Measurements from ENCODE around the gene MS4A3. TPM values are rescaled to one million over a fixed set of nuclear protein-coding genes. Genes with fewer than 3 reads are reported as not detected.
"Not testable (repeated sequence)": the region's sequence is repeated elsewhere in the genome, so short reads cannot be mapped to it uniquely, and the experiment has no call there.

MS4A3 gene
- total RNA-seq, 4 donors from 2014 or later: not detected

- 81% methylated on average over 8 of the region's 8 CpGs for WGBS
- H3K27me3 ChIP-seq: no peaks in the 10 kb centered on the region
- no peak within 1 kb of the TSS for H3K4me3 ChIP-seq
- H3K27ac ChIP-seq (replicated peaks in 1 of 4): no peak within 1 kb of the TSS
- TF ChIP-seq CTCF (IDR thresholded peaks at IDR 0.05) (no peak), EP300 (IDR thresholded peaks at IDR 0.05) (no peak)
- H3K4me1 ChIP-seq: no peaks in the 10 kb centered on the region
- intact Hi-C loops (cut with DNase I): no loop called here
- no peaks in the 10 kb centered on the region for H3K36me3 ChIP-seq
- no peak for DNase-seq (ENCODE audit: extremely low spot score)
- H3K9me3 ChIP-seq: no peaks in the 10 kb centered on the region
These were observed 16.4 kb upstream of the MS4A3 start, which contains the start of gene OOSP2 for GRCh38 chr11:60040109-60040508. Gene OOSP2 (plus strand): TSS chr11:60040409. CDS start chr11:60040460, 51 bp downstream.

GRCh38 chr11:60050422-60050821 lies 6.0 kb upstream of the MS4A3 start:
- H3K4me1 ChIP-seq; DNase-seq (ENCODE audit: extremely low spot score); intact Hi-C loops (cut with DNase I); H3K9me3 ChIP-seq; H3K36me3 ChIP-seq; H3K27ac ChIP-seq (replicated peaks in 1 of 4); H3K27me3 ChIP-seq; H3K4me3 ChIP-seq: not testable (repeated sequence)

- intact Hi-C loops (cut with DNase I); H3K9me3 ChIP-seq; H3K4me1 ChIP-seq; DNase-seq (ENCODE audit: extremely low spot score); H3K4me3 ChIP-seq; H3K27me3 ChIP-seq; H3K36me3 ChIP-seq; H3K27ac ChIP-seq (replicated peaks in 1 of 4): not testable (repeated sequence)
- 67% methylated on average over 3 of the region's 3 CpGs for WGBS
These were observed 5.6 kb upstream of the MS4A3 start for GRCh38 chr11:60050839-60051238.

GRCh38 chr11:60059052-60059451 lies 2.6 kb downstream of the MS4A3 start:
- WGBS: 84% methylated on average over 3 of the region's 3 CpGs
- intact Hi-C loops (cut with DNase I): no loop called here
- Histone ChIP-seq H3K27ac (replicated peaks in 1 of 4) (no peak overlapping the region), H3K9me3 (no peaks in the 10 kb centered on the region), H3K27me3 (no peaks in the 10 kb centered on the region), H3K4me3 (no peak overlapping the region), H3K36me3 (no peaks in the 10 kb centered on the region), H3K4me1 (no peaks in the 10 kb centered on the region)
- TF ChIP-seq POLR2A (IDR thresholded peaks at IDR 0.05; ENCODE audit: low read depth) (no peak), CTCF (IDR thresholded peaks at IDR 0.05) (no peak), EP300 (IDR thresholded peaks at IDR 0.05) (no peak), POLR2AphosphoS5 (IDR thresholded peaks at IDR 0.05) (no peak)
- no peak for DNase-seq (ENCODE audit: extremely low spot score)

GRCh38 chr11:60059521-60060240 lies 3.2 kb downstream of the MS4A3 start:
- Histone ChIP-seq H3K4me3 (no peak overlapping the region), H3K9me3 (no peaks in the 10 kb centered on the region), H3K27me3 (no peaks in the 10 kb centered on the region), H3K36me3 (no peaks in the 10 kb centered on the region), H3K4me1 (no peaks in the 10 kb centered on the region), H3K27ac (replicated peaks in 1 of 4) (no peak overlapping the region)
- DNase-seq (ENCODE audit: extremely low spot score): no peak
- intact Hi-C loops (cut with DNase I): no loop called here
- TF ChIP-seq CTCF (IDR thresholded peaks at IDR 0.05) (no peak), POLR2A (IDR thresholded peaks at IDR 0.05; ENCODE audit: low read depth) (no peak), EP300 (IDR thresholded peaks at IDR 0.05) (no peak), POLR2AphosphoS5 (IDR thresholded peaks at IDR 0.05) (no peak)
- WGBS: 94% methylated on average over 4 of the region's 4 CpGs

GRCh38 chr11:60064111-60064510 lies 7.6 kb downstream of the MS4A3 start:
- no peak for DNase-seq (ENCODE audit: extremely low spot score)

More at GRCh38 chr11:60064111-60064510, 7.6 kb downstream of the MS4A3 start:
- Histone ChIP-seq H3K9me3 (no peaks in the 10 kb centered on the region), H3K27me3 (no peaks in the 10 kb centered on the region), H3K36me3 (no peaks in the 10 kb centered on the region), H3K4me3 (no peak overlapping the region), H3K27ac (replicated peaks in 1 of 4) (no peak overlapping the region), H3K4me1 (no peaks in the 10 kb centered on the region)
- 29% methylated on average over 1 of the region's 1 CpG for WGBS
- TF ChIP-seq EP300 (IDR thresholded peaks at IDR 0.05): no peak
- TF ChIP-seq POLR2AphosphoS5 (IDR thresholded peaks at IDR 0.05): no peak
- no peak for TF ChIP-seq CTCF (IDR thresholded peaks at IDR 0.05)
- no peak for TF ChIP-seq POLR2A (IDR thresholded peaks at IDR 0.05; ENCODE audit: low read depth)
- intact Hi-C loops (cut with DNase I): no loop called here
